ENCODE results near the gene NEXN. TPM values are rescaled to one million over a fixed set of nuclear protein-coding genes. Genes with fewer than 3 reads are reported as not detected.
"Not testable (repeated sequence)": the region's sequence is repeated elsewhere in the genome, so short reads cannot be mapped to it uniquely, and the experiment has no call there.

NEXN gene
- total RNA-seq, 2 experiments from 2014 or later, result not detected

DNA sequence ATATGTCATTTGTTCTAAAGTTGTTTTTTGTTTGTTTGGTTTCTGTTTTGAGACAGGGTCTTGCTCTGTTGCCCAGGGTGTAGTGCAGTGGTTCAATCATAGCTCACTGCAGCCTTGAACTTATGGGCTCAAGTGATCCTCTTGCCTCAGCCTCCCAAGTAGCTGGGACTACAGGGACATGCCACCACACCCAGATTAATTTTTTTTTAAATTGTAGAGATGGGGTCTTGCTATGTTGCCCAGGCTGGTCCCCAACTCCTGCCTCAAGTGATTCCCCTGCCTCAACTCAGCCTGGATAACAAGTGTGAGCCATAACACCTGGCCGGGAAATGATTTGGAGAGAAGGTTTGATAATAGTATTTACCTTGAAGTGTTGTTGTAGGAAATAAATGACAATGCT, 18.2 kb downstream of the NEXN start:
- intact Hi-C loops (cut with micrococcal nuclease; ENCODE audit: unreplicated experiment), result loop anchor here (10.0 kb wide), 2 partner anchors 192 to 362 kb away; no protein-coding TSS in a partner anchor

DNA sequence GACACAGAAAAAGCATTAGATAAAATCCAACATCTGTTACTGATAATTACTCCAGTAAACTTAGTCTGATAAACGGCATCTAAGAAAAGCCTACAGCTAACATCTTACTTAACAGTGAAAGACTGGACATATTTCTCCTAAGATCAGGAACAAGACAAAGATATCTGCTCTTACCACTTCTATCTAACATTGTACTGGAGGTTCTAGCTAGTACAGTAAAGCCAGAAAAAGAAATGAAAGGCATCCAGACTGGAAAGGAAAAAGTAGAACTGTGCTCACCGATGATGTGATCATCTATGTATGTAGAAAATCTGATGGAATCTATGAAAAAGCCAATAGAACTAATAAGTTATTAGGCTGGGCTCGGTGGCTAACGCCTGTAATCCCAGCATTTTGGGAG, 21.7 kb downstream of the NEXN start:
- H2AFZ ChIP-seq (ENCODE audit: low read length), result no peak overlapping the region
- H3K27ac ChIP-seq (ENCODE audit: low read depth, low read length, poor library complexity, severe bottlenecking), result no peak overlapping the region
- BruUV-seq (replicated peaks), result no TSS peak
- no peaks in the 10 kb centered on the region for H3K79me2 ChIP-seq (ENCODE audit: insufficient read depth, low read depth, low read length)
- H3K4me3 ChIP-seq (ENCODE audit: low read depth, low read length, poor library complexity, severe bottlenecking), result no peak overlapping the region
- H3K9me2 ChIP-seq (ENCODE audit: insufficient read depth, low read length), result no peaks in the 10 kb centered on the region
- DNase-seq (ENCODE audit: low spot score), result no peak
- no peaks in the 10 kb centered on the region for H4K20me1 ChIP-seq (ENCODE audit: insufficient read depth, low read length)
- POLR2A ChIA-PET, result no interaction called here
- intact Hi-C loops (cut with micrococcal nuclease; ENCODE audit: unreplicated experiment), result no loop called here
- no peaks in the 10 kb centered on the region for H3K4me1 ChIP-seq (ENCODE audit: insufficient read depth, low read length, poor library complexity, severe bottlenecking)
- no peaks in the 10 kb centered on the region for H3K36me3 ChIP-seq (ENCODE audit: insufficient read depth, low read length)
- CTCF ChIA-PET (ENCODE audit: unreplicated experiment), result no interaction called here
- H3K4me2 ChIP-seq (ENCODE audit: low read length), result no peak overlapping the region
- TF ChIP-seq EZH2phosphoT487 (IDR thresholded peaks at IDR 0.05; ENCODE audit: borderline replicate concordance, low read depth, low read length), result no peak
- TF ChIP-seq, protein P1, sequence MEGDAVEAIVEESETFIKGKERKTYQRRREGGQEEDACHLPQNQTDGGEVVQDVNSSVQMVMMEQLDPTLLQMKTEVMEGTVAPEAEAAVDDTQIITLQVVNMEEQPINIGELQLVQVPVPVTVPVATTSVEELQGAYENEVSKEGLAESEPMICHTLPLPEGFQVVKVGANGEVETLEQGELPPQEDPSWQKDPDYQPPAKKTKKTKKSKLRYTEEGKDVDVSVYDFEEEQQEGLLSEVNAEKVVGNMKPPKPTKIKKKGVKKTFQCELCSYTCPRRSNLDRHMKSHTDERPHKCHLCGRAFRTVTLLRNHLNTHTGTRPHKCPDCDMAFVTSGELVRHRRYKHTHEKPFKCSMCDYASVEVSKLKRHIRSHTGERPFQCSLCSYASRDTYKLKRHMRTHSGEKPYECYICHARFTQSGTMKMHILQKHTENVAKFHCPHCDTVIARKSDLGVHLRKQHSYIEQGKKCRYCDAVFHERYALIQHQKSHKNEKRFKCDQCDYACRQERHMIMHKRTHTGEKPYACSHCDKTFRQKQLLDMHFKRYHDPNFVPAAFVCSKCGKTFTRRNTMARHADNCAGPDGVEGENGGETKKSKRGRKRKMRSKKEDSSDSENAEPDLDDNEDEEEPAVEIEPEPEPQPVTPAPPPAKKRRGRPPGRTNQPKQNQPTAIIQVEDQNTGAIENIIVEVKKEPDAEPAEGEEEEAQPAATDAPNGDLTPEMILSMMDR (conservative IDR thresholded peaks at IDR 0.05; ENCODE audit: low read length), result no peak
- H3K9me3 ChIP-seq (ENCODE audit: low read length), result no peaks in the 10 kb centered on the region

More for the DNA sequence above, 18.2 kb downstream of the NEXN start:
- H3K4me3 ChIP-seq (ENCODE audit: low read depth, low read length, poor library complexity, severe bottlenecking), result no peak overlapping the region
- H3K9me2 ChIP-seq (ENCODE audit: insufficient read depth, low read length), result no peaks in the 10 kb centered on the region
- TF ChIP-seq EZH2phosphoT487 (IDR thresholded peaks at IDR 0.05; ENCODE audit: borderline replicate concordance, low read depth, low read length), result no peak
- TF ChIP-seq, protein P1 (conservative IDR thresholded peaks at IDR 0.05; ENCODE audit: low read length), result no peak
- CTCF ChIA-PET (ENCODE audit: unreplicated experiment), result no interaction called here
- H3K4me1 ChIP-seq (ENCODE audit: insufficient read depth, low read length, poor library complexity, severe bottlenecking), result no peaks in the 10 kb centered on the region
- BruUV-seq (replicated peaks), result no TSS peak
- H3K36me3 ChIP-seq (ENCODE audit: insufficient read depth, low read length), result no peaks in the 10 kb centered on the region
- no peak overlapping the region for H3K4me2 ChIP-seq (ENCODE audit: low read length)
- H4K20me1 ChIP-seq (ENCODE audit: insufficient read depth, low read length), result no peaks in the 10 kb centered on the region
- H2AFZ ChIP-seq (ENCODE audit: low read length), result no peak overlapping the region
- POLR2A ChIA-PET, result no interaction called here
- H3K79me2 ChIP-seq (ENCODE audit: insufficient read depth, low read depth, low read length), result no peaks in the 10 kb centered on the region
- H3K9me3 ChIP-seq (ENCODE audit: low read length), result no peaks in the 10 kb centered on the region
- no peak overlapping the region for H3K27ac ChIP-seq (ENCODE audit: low read depth, low read length, poor library complexity, severe bottlenecking)
- DNase-seq (ENCODE audit: low spot score), result no peak

DNA sequence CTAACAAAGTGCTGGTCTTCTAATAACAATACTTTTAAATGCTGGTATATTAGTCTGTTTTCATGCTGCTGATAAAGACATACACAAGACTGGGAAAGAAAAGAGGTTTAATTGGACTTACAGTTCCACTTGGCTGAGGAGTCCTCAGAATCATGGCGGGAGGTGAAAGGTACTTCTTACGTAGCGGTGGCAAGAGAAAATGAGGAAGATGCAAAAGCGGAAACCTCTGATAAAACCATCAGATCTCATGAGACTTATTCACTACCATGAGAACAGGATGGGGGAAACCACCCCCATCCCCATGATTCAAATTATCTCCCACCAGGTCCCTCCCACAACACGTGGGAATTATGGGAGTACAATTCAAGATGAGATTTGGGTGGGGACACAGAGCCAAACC, 30.5 kb downstream of the NEXN start:
- H3K79me2 ChIP-seq (ENCODE audit: insufficient read depth, low read depth, low read length); H2AFZ ChIP-seq (ENCODE audit: low read length); BruUV-seq (replicated peaks); H3K4me3 ChIP-seq (ENCODE audit: low read depth, low read length, poor library complexity, severe bottlenecking); H3K27ac ChIP-seq (ENCODE audit: low read depth, low read length, poor library complexity, severe bottlenecking); H3K4me2 ChIP-seq (ENCODE audit: low read length); intact Hi-C loops (cut with micrococcal nuclease; ENCODE audit: unreplicated experiment); H3K9me2 ChIP-seq (ENCODE audit: insufficient read depth, low read length); H3K4me1 ChIP-seq (ENCODE audit: insufficient read depth, low read length, poor library complexity, severe bottlenecking); H4K20me1 ChIP-seq (ENCODE audit: insufficient read depth, low read length); CTCF ChIA-PET (ENCODE audit: unreplicated experiment); H3K9me3 ChIP-seq (ENCODE audit: low read length); DNase-seq (ENCODE audit: low spot score); H3K36me3 ChIP-seq (ENCODE audit: insufficient read depth, low read length): not testable (repeated sequence)
- POLR2A ChIA-PET, result interaction anchor here (0.7 kb wide), 1 partner anchor 370 kb away, joined by 3 read pairs; no protein-coding TSS in a partner anchor

Data from OCI-LY7 (cell line).